PC-3 (cell line): Measurements from ENCODE around the gene SPACA6. TPM values are rescaled to one million over a fixed set of nuclear protein-coding genes. Genes with fewer than 3 reads are reported as not detected.
A peak's percentile ranks its signal among the peaks of the same experiment; 100 is the strongest.

ENCODE experiments used
- ATAC-seq: fragments of 200-7000 bp; cut with Tn5 transposase; 2 replicates; pipeline ENCODE4 v1.9.1; 2020; ENCODE audit warnings: mild to moderate bottlenecking, moderate library complexity
- BruUV-seq: library from RNA; stranded (reverse); fragments of 400-500 nt; replicated peaks from 2 replicates; lab custom pipeline; 2021; lab: Mats Ljungman, UMichigan
- CTCF ChIA-PET: fragments of 300-600 bp; sonication (Branson Sonifier 250); formaldehyde crosslinking; loops from one replicate; lab custom pipeline; 2022; ENCODE audit warnings: antibody characterized with exemption; lab: Charles Lee
- POLR2A ChIA-PET: fragments of 300-600 bp; sonication (Branson Sonifier 250); formaldehyde crosslinking; loops from one replicate; lab custom pipeline; 2022; ENCODE audit warnings: antibody characterized with exemption; ENCODE audit not compliant: unreplicated experiment; lab: Charles Lee
- DNase-seq: peaks from one replicate; pipeline ENCODE4 v3.0.0-alpha.2; 2015
- H2AFZ ChIP-seq: fragments of 300-600 bp; sonication (generic); 2 replicates; pipeline ENCODE4 v1.6.0; 2016; ENCODE audit warnings: antibody characterized with exemption, low read length
- H3F3A ChIP-seq: fragments of 300-600 bp; sonication (generic); one replicate; pipeline ENCODE4 v1.6.0; 2017; ENCODE audit warnings: antibody characterized with exemption, low read length, control low read depth, mild to moderate bottlenecking; ENCODE audit not compliant: unreplicated experiment
- H3K27ac ChIP-seq: fragments of 300-600 bp; sonication (generic); 2 replicates; pipeline ENCODE4 v1.5.1; 2016; ENCODE audit warnings: mild to moderate bottlenecking, low read length
- H3K27me3 ChIP-seq: fragments of 300-600 bp; sonication (generic); 2 replicates; pipeline ENCODE4 v1.6.1; 2016; ENCODE audit warnings: low read length, mixed read lengths
- H3K36me3 ChIP-seq: fragments of 300-600 bp; sonication (generic); 2 replicates; pipeline ENCODE4 v1.6.1; 2016; ENCODE audit warnings: low read depth, mixed run types, low read length, mixed read lengths
- H3K4me1 ChIP-seq: fragments of 300-600 bp; sonication (generic); 2 replicates; pipeline ENCODE4 v1.5.1; 2016; ENCODE audit warnings: low read length; ENCODE audit not compliant: insufficient read depth
- H3K4me2 ChIP-seq: fragments of 300-600 bp; sonication (generic); 2 replicates; pipeline ENCODE4 v1.6.0; 2016; ENCODE audit warnings: low read length
- H3K4me3 ChIP-seq: fragments of 300-600 bp; sonication (generic); 2 replicates; pipeline ENCODE4 v1.5.1; 2016; ENCODE audit warnings: mild to moderate bottlenecking, low read length, mixed read lengths
- H3K79me2 ChIP-seq: fragments of 300-600 bp; sonication (generic); 2 replicates; pipeline ENCODE4 v1.6.1; 2017; ENCODE audit warnings: low read length, mixed read lengths
- H3K9ac ChIP-seq: fragments of 300-600 bp; sonication (generic); 2 replicates; pipeline ENCODE4 v1.6.0; 2016; ENCODE audit warnings: mild to moderate bottlenecking, low read length
- H3K9me2 ChIP-seq: fragments of 300-600 bp; sonication (generic); replicated peaks from 2 replicates; pipeline ENCODE4 v1.6.1; 2016; ENCODE audit warnings: mixed run types, low read length, mixed read lengths
- H3K9me3 ChIP-seq: fragments of 300-600 bp; sonication (generic); 2 replicates; pipeline ENCODE4 v1.6.1; 2016; ENCODE audit warnings: low read length, mixed read lengths
- H4K20me1 ChIP-seq: fragments of 300-600 bp; sonication (generic); 2 replicates; pipeline ENCODE4 v1.6.1; 2016; ENCODE audit warnings: low read length, mixed read lengths
- EZH2 ChIP-seq: fragments of 300-600 bp; sonication (generic); IDR thresholded peaks from one replicate; pipeline ENCODE4 v1.6.1; 2017; ENCODE audit warnings: antibody characterized with exemption, mild to moderate bottlenecking, low read length; ENCODE audit not compliant: unreplicated experiment
- EZH2phosphoT487 ChIP-seq: fragments of 300-600 bp; sonication (generic); IDR thresholded peaks from 2 replicates; pipeline ENCODE4 v1.6.1; 2018; ENCODE audit warnings: mild to moderate bottlenecking, antibody characterized with exemption, low read length, borderline replicate concordance
- intact Hi-C: fragments of 100-400 bp; cut with micrococcal nuclease; formaldehyde crosslinking; loops from 2 replicates; pipeline ENCODE4 v1.9.0; 2023
- total RNA-seq: library from RNA; depleted of rRNA; stranded (reverse); fragments of >200 nt; gene quantifications from 2 replicates; pipeline ENCODE4 v1.2.3, GENCODE V29; 2014
- TF ChIP-seq, protein P1 (sequence below): fragments of 300-600 bp; sonication (generic); conservative IDR thresholded peaks from 2 replicates; pipeline ENCODE4 v1.5.1; 2017; ENCODE audit warnings: antibody characterized with exemption, low read depth, mild to moderate bottlenecking, low read length

The SPACA6 gene
- total RNA-seq, 1 experiment from 2014 or later: 10.1 TPM

DNA sequence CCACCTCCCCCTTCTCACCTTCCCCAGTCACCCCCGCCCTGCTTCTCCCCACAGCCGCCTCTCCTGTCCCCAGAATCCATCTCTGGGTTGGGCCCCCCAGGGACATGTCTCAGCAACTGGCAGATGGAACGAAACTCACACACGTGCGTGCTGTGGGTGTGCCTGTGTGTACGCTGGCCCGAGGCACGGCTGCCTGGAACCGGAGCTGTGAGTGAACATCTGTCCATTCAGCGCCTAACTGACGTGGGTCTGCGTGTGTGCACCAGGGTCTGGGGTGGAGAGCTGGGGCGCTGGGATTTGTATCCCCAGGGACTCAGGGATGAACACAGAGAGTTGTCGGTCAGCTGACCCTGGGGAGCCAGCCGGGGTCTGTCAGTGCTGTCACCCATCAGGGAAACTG, 31.4 kb downstream of the SPACA6 start:
- H3K9me3 ChIP-seq: no peaks in the 10 kb centered on the region
- CTCF ChIA-PET: no interaction called here
- H3K27ac ChIP-seq: no peak overlapping the region
- BruUV-seq: no TSS peak
- intact Hi-C loops: no loop called here
- POLR2A ChIA-PET: no interaction called here
- H3K9ac ChIP-seq: no peak overlapping the region
- ATAC-seq (no peak), DNase-seq (no peak)
- H2AFZ ChIP-seq: no peak overlapping the region
- H3K79me2 ChIP-seq: no peaks in the 10 kb centered on the region
- TF ChIP-seq, protein P1, sequence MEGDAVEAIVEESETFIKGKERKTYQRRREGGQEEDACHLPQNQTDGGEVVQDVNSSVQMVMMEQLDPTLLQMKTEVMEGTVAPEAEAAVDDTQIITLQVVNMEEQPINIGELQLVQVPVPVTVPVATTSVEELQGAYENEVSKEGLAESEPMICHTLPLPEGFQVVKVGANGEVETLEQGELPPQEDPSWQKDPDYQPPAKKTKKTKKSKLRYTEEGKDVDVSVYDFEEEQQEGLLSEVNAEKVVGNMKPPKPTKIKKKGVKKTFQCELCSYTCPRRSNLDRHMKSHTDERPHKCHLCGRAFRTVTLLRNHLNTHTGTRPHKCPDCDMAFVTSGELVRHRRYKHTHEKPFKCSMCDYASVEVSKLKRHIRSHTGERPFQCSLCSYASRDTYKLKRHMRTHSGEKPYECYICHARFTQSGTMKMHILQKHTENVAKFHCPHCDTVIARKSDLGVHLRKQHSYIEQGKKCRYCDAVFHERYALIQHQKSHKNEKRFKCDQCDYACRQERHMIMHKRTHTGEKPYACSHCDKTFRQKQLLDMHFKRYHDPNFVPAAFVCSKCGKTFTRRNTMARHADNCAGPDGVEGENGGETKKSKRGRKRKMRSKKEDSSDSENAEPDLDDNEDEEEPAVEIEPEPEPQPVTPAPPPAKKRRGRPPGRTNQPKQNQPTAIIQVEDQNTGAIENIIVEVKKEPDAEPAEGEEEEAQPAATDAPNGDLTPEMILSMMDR: no peak
- TF ChIP-seq EZH2phosphoT487 (no peak), EZH2 (no peak)
- peaks cover 33% of the 10 kb centered on the region for H3K27me3 ChIP-seq
- no peaks in the 10 kb centered on the region for H3K9me2 ChIP-seq
- no peak overlapping the region for H3K4me3 ChIP-seq
- H4K20me1 ChIP-seq: no peaks in the 10 kb centered on the region
- H3F3A ChIP-seq: no peaks in the 10 kb centered on the region
- H3K4me1 ChIP-seq: peaks cover 6% of the 10 kb centered on the region; the same call in 1 of the 2 replicates
- no peaks in the 10 kb centered on the region for H3K36me3 ChIP-seq
- 0 out of 2 replicates have a peak overlapping the region, but pooled peaks have one; percentile 35 for H3K4me2 ChIP-seq

DNA sequence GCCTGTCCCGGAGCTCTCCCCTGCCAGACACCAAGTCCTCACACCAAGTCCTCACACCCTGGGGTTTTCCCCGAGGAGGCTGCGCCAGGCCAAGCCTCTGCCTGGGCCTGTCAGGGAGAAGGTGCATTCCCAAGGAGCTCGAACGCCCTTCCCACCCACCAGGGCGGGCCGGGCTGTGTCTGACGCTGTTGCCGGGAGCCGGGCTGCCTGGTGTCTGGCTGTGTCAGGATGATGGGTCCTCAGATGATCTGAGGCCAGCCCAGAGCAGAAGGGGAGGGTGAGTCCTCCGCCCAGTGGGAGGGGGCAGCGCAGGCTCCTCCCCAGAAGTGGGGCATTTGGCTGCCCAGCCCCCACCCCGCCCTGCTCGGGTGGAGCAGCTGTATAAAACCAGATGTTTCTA, 32.9 kb downstream of the SPACA6 start:
- Histone ChIP-seq H3K4me2 (no peak overlapping the region), H3K27ac (no peak overlapping the region), H3K9me2 (no peaks in the 10 kb centered on the region), H3K4me1 (peaks cover 6% of the 10 kb centered on the region; the same call in 1 of the 2 replicates), H4K20me1 (no peaks in the 10 kb centered on the region), H3K9ac (no peak overlapping the region), H2AFZ (no peak overlapping the region), H3K36me3 (no peaks in the 10 kb centered on the region), H3K79me2 (no peaks in the 10 kb centered on the region), H3K27me3 (peaks cover 33% of the 10 kb centered on the region), H3F3A (no peaks in the 10 kb centered on the region), H3K4me3 (no peak overlapping the region), H3K9me3 (no peaks in the 10 kb centered on the region)
- ChIA-PET POLR2A (no interaction called here), CTCF (no interaction called here)
- intact Hi-C loops: no loop called here
- TF ChIP-seq EZH2 (no peak), EZH2phosphoT487 (no peak)
- TF ChIP-seq, protein P1: no peak
- no TSS peak for BruUV-seq
- ATAC-seq: peak; percentile 58
- DNase-seq: no peak

DNA sequence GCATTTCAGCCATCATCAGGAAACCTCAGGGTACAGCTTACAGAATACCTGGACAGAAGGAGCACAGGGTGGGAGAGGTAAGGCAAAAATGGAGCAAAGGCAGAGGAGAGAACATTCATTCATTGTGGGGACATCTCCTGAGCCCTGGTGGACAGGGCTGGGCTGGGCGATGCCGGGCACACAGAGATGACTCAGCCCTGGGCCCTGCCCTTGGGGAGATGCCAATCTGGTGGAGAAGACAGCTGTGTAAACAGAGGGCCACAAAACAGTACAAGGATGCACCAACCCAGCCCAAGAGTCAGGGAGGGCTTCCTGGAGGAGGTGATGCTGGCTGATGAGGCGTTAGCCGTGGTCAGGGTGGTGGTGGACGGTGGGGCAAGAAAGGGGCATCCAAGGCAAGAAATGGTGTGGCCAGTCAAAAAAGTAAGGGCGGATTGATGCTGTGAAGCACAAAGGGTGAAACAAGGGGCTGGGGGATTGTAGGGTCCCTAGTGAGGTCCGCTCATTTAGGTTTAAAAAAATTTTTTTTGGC, 34.3 kb downstream of the SPACA6 start:
- H3K79me2 ChIP-seq: no peaks in the 10 kb centered on the region
- ATAC-seq (peak; percentile 81), DNase-seq (peak; percentile 75)
- BruUV-seq: no TSS peak
- no peak overlapping the region for H3K4me2 ChIP-seq
- H3K9me2 ChIP-seq: no peaks in the 10 kb centered on the region
- TF ChIP-seq, protein P1: no peak
- no peak for TF ChIP-seq EZH2
- no peak for TF ChIP-seq EZH2phosphoT487
- H4K20me1 ChIP-seq: no peaks in the 10 kb centered on the region
- H3K9ac ChIP-seq: no peak overlapping the region
- peak overlapping the region; percentile 30; the same call in 1 of the 2 replicates for H3K27ac ChIP-seq
- H3K27me3 ChIP-seq: peaks cover 25% of the 10 kb centered on the region
- CTCF ChIA-PET: no interaction called here
- H3F3A ChIP-seq: no peaks in the 10 kb centered on the region
- POLR2A ChIA-PET: no interaction called here
- H3K4me3 ChIP-seq: no peak overlapping the region
- intact Hi-C loops: no loop called here
- H3K36me3 ChIP-seq: no peaks in the 10 kb centered on the region
- 0 out of 2 replicates have a peak overlapping the region, but pooled peaks have one; percentile 31 for H2AFZ ChIP-seq
- peaks cover 6% of the 10 kb centered on the region; the same call in 1 of the 2 replicates for H3K4me1 ChIP-seq
- H3K9me3 ChIP-seq: no peaks in the 10 kb centered on the region
